ENCODE measurements around the gene LMO7.

- TF ChIP-seq CTCF (IDR thresholded peaks at IDR 0.05) (no peak), EZH2 (IDR thresholded peaks at IDR 0.05) (no peak)
These were observed 149.0 kb downstream of the LMO7 start for GRCh38 chr13:75785130-75785529.
